A549 (cell line): ENCODE results near the gene CDH16. TPM values are rescaled to one million over a fixed set of nuclear protein-coding genes. Genes with fewer than 3 reads are reported as not detected.

Experiments used
- ATAC-seq, 2 experiments: fragments of 200-7000 bp in 1 of 2; fragments of >200 bp in 1 of 2; cut with Nextera tagmentation in 1 of 2; cut with Tn5 transposase in 1 of 2; 3 replicates each; pipeline versions ENCODE4 v1.8.0 to v1.9.1; 2018 to 2020; ENCODE audit warnings: mild to moderate bottlenecking in 1 of 2, moderate library complexity in 1 of 2
- CTCF ChIA-PET: fragments of 300-600 bp; sonication (Branson Sonifier 250); formaldehyde crosslinking; extraction: SDS; loops from one replicate; lab custom pipeline; 2021; ENCODE audit warnings: antibody characterized with exemption, inconsistent platforms; lab: Yijun Ruan, JAX
- POLR2A ChIA-PET: fragments of 350-600 bp; formaldehyde crosslinking; extraction: SDS; loops from one replicate; lab custom pipeline; 2021; ENCODE audit warnings: antibody characterized with exemption, inconsistent platforms; lab: Yijun Ruan, JAX
- DNase-seq, 2 experiments: peaks; one replicate each; pipeline versions ENCODE4 v3.0.0 to v3.0.0-alpha.2; 2011 to 2016; ENCODE audit warnings: low read depth in 1 of 2, low spot score in 1 of 2
- FAIRE-seq: peaks from 2 replicates; lab custom pipeline; 2011; peaks lifted over from hg19 to GRCh38; lab: Jason Lieb, UNC
- H3K27ac ChIP-seq, 2 experiments: fragments of >200 bp; sonication (Bioruptor Twin); formaldehyde crosslinking; 3 replicates each; pipeline ENCODE4 v1.5.1; 2016 to 2017
- H3K4me1 ChIP-seq: fragments of >200 bp; sonication (Bioruptor Twin); formaldehyde crosslinking; 3 replicates; pipeline ENCODE4 v1.6.1; 2016
- H3K4me2 ChIP-seq: fragments of >200 bp; sonication (Bioruptor Twin); formaldehyde crosslinking; 3 replicates; pipeline ENCODE4 v1.6.1; 2016
- H3K4me3 ChIP-seq: fragments of >200 bp; sonication (Bioruptor Twin); formaldehyde crosslinking; 3 replicates; pipeline ENCODE4 v1.5.1; 2016
- H3K9me3 ChIP-seq: fragments of >200 bp; sonication (Bioruptor Twin); formaldehyde crosslinking; 3 replicates; pipeline ENCODE4 v1.6.1; 2016
- CBX2 ChIP-seq: fragments of 200-600 bp; sonication (generic); IDR thresholded peaks from 2 replicates; pipeline ENCODE4 v1.6.1; 2016; ENCODE audit warnings: low read depth, mild to moderate bottlenecking, borderline replicate concordance
- CTCF ChIP-seq: fragments of >200 bp; sonication (Bioruptor Twin); formaldehyde crosslinking; IDR thresholded peaks from 3 replicates; pipeline ENCODE4 v1.5.1; 2016
- FOXS1 ChIP-seq: fragments of 250-450 bp; sonication (Bioruptor Pico); IDR thresholded peaks from 2 replicates; pipeline ENCODE4 v1.5.0; 2020; ENCODE audit warnings: mild to moderate bottlenecking, moderate library complexity
- HDAC2 ChIP-seq: fragments of 200-600 bp; sonication (generic); IDR thresholded peaks from 2 replicates; pipeline ENCODE4 v1.6.1; 2016
- HEYL ChIP-seq: fragments of 250-450 bp; sonication (Bioruptor Pico); IDR thresholded peaks from 2 replicates; pipeline ENCODE4 v1.8.0; 2021; ENCODE audit warnings: mild to moderate bottlenecking, moderate library complexity
- HMGXB4 ChIP-seq: fragments of 250-450 bp; sonication (Bioruptor Pico); IDR thresholded peaks from 2 replicates; pipeline ENCODE4 v1.5.0; 2021; ENCODE audit warnings: mild to moderate bottlenecking, moderate library complexity, borderline replicate concordance
- HOXB13 ChIP-seq: fragments of 250-450 bp; sonication (Bioruptor Pico); IDR thresholded peaks from 2 replicates; pipeline ENCODE4 v1.5.0; 2020; ENCODE audit warnings: low read depth, mild to moderate bottlenecking, moderate library complexity
- JUNB ChIP-seq: fragments of >200 bp; sonication (Bioruptor Twin); formaldehyde crosslinking; IDR thresholded peaks from 2 replicates; pipeline ENCODE4 v1.6.1; 2016
- MAFK ChIP-seq: fragments of 450-650 bp; IDR thresholded peaks from 2 replicates; pipeline ENCODE4 v1.6.1; 2014; ENCODE audit not compliant: partially characterized antibody
- MAX ChIP-seq: IDR thresholded peaks from 2 replicates; pipeline ENCODE4 v1.6.1; 2012
- MYC ChIP-seq: IDR thresholded peaks from 2 replicates; pipeline ENCODE4 v1.6.1; 2012; ENCODE audit warnings: mild to moderate bottlenecking, inconsistent platforms, low read length, improper control_type of control experiment, borderline replicate concordance
- POLR2A ChIP-seq: IDR thresholded peaks from 2 replicates; pipeline ENCODE4 v1.6.1; 2012; ENCODE audit warnings: mild to moderate bottlenecking, low read length
- RAD21 ChIP-seq, 2 experiments: fragments of >200 bp in 1 of 2; sonication (Bioruptor Twin) in 1 of 2; formaldehyde crosslinking in 1 of 2; IDR thresholded peaks in 1 of 2; conservative IDR thresholded peaks in 1 of 2; 2 replicates in 1 of 2; 3 replicates in 1 of 2; pipeline ENCODE4 v1.6.1; 2012 to 2018; ENCODE audit warnings: inconsistent platforms in 1 of 2
- RNF2 ChIP-seq: fragments of 200-600 bp; sonication (generic); IDR thresholded peaks from 2 replicates; pipeline ENCODE4 v1.6.1; 2016; ENCODE audit warnings: low read depth, mild to moderate bottlenecking, antibody characterized with exemption, moderate library complexity, borderline replicate concordance
- SMC3 ChIP-seq: fragments of >200 bp; sonication (Bioruptor Twin); formaldehyde crosslinking; IDR thresholded peaks from 3 replicates; pipeline ENCODE4 v1.6.1; 2018; ENCODE audit warnings: inconsistent platforms
- SREBF2 ChIP-seq: fragments of 450-650 bp; IDR thresholded peaks from 2 replicates; pipeline ENCODE4 v1.6.1; 2014; ENCODE audit warnings: mild to moderate bottlenecking, moderate library complexity
- TP53 ChIP-seq: fragments of 250-450 bp; sonication (Bioruptor Pico); IDR thresholded peaks from 2 replicates; pipeline ENCODE4 v1.5.0; 2021; ENCODE audit warnings: mild to moderate bottlenecking, moderate library complexity
- USF2 ChIP-seq: fragments of 450-650 bp; IDR thresholded peaks from 2 replicates; pipeline ENCODE4 v1.6.1; 2014; ENCODE audit warnings: antibody characterized with exemption
- ZFP36 ChIP-seq: fragments of 450-650 bp; IDR thresholded peaks from 2 replicates; pipeline ENCODE4 v1.6.1; 2014; ENCODE audit warnings: borderline replicate concordance; ENCODE audit not compliant: partially characterized antibody
- ZNF302 ChIP-seq: fragments of 250-450 bp; sonication (Bioruptor Pico); IDR thresholded peaks from 2 replicates; pipeline ENCODE4 v1.9.0; 2021; ENCODE audit warnings: inconsistent platforms, mild to moderate bottlenecking, moderate library complexity
- ZSCAN20 ChIP-seq: fragments of 250-450 bp; sonication (Bioruptor Pico); IDR thresholded peaks from 2 replicates; pipeline ENCODE4 v1.8.0; 2022; ENCODE audit warnings: mild to moderate bottlenecking, moderate library complexity
- WGBS: methylation state at CpG from one replicate; pipeline ENCODE4 v1.1.6; 2017; ENCODE audit errors: missing lambda C conversion rate; 5-methylcytosine and 5-hydroxymethylcytosine counted together
- polyA plus RNA-seq, 4 experiments: library from polyadenylated mRNA; depleted of rRNA in 3 of 4; stranded (reverse); fragments of >200 nt; fragmentation: RNase III in 1 of 4; extraction: RNeasy Plus Mini Kit Qiagen cat#74134 plus additional on column Dnase treatment in 1 of 4; gene quantifications; 2 replicates in 3 of 4; 3 replicates in 1 of 4; pipeline ENCODE4 v1.2.3, GENCODE V29; 2011 to 2017

Gene CDH16
- polyA plus RNA-seq, 2 of the 4 experiments (the other 2 are of a cell fraction), result 0.18 to 0.25 TPM

- H3K27ac ChIP-seq, result peak overlapping the region in 1 of 2 experiments; percentile 17; a peak in 3 of 6 replicates
- peak; percentile 56 for FAIRE-seq
- no peaks in the 10 kb centered on the region for H3K9me3 ChIP-seq
- WGBS, result 37% methylated on average over 11 of the region's 11 CpGs
- DNase-seq, result peak; percentile 58 to 78
- no peak overlapping the region for H3K4me3 ChIP-seq
- CTCF ChIA-PET, result interaction anchor here (0.6 to 40.8 kb wide), 52 partner anchors 12 to 488 kb away, joined by 3 to 837 read pairs (median 4); partner anchors contain the start of genes CDH16, CES2, CES3 and CIAO2B
- ATAC-seq, result peak; percentile 89 to 96
- TF ChIP-seq POLR2A, result no peak
- TF ChIP-seq HEYL, result no peak
- TF ChIP-seq SMC3, result peak; percentile 67
- TF ChIP-seq CTCF, result peak; percentile 87
- no peak for TF ChIP-seq TP53 (CRISPR knock-in tag)
- TF ChIP-seq FOXS1 (CRISPR knock-in tag), result no peak
- peak; percentile 92 to 98 for TF ChIP-seq RAD21 (conservative IDR thresholded peaks at IDR 0.05 in 1 of 2, IDR thresholded peaks at IDR 0.05 in 1 of 2)
- H3K4me1 ChIP-seq, result peaks cover 14% of the 10 kb centered on the region
- no peak overlapping the region for H3K4me2 ChIP-seq
- POLR2A ChIA-PET, result interaction anchor here (0.8 to 1.4 kb wide), 2 partner anchors 14 to 34 kb away, joined by 3 to 5 read pairs; no protein-coding TSS in a partner anchor
These were observed 23.6 kb downstream of the CDH16 start for GRCh38 chr16:66894948-66895688.

GRCh38 chr16:66894055-66894454 lies 24.6 kb downstream of the CDH16 start:
- no peak for ATAC-seq

More at GRCh38 chr16:66894055-66894454, 24.6 kb downstream of the CDH16 start:
- no peak for DNase-seq
- WGBS, result 66% methylated on average over 2 of the region's 2 CpGs
- TF ChIP-seq ZNF302 (CRISPR knock-in tag), result no peak
- TF ChIP-seq MYC, result no peak
- TF ChIP-seq MAX, result no peak
- TF ChIP-seq ZFP36, result no peak
- no peak for TF ChIP-seq MAFK
- no peak for TF ChIP-seq HMGXB4 (CRISPR knock-in tag)
- TF ChIP-seq USF2, result no peak
- no peak for TF ChIP-seq JUNB
- no peak for TF ChIP-seq HOXB13
- TF ChIP-seq RNF2, result no peak
- no peak for TF ChIP-seq CTCF
- TF ChIP-seq ZSCAN20 (CRISPR knock-in tag), result no peak
- no peak for TF ChIP-seq HDAC2
- no peak for TF ChIP-seq SREBF2
- TF ChIP-seq CBX2, result no peak
- TF ChIP-seq, all 56 proteins: peak for 0
- ChIA-PET CTCF (interaction anchor here (1.0 to 40.8 kb wide), 18 partner anchors 11 to 264 kb away, joined by 4 to 837 read pairs (median 12); partner anchors contain the start of genes CDH16, CES3, CIAO2B and NAE1), POLR2A (no interaction called here)
- Histone ChIP-seq H3K4me3 (no peak overlapping the region), H3K9me3 (no peaks in the 10 kb centered on the region), H3K27ac (no peak overlapping the region), H3K4me2 (no peak overlapping the region), H3K4me1 (peaks cover 4% of the 10 kb centered on the region; the same call in 2 of the 3 replicates)
- no peak for FAIRE-seq
